ENCODE measurements around the gene MCM6.
A peak's percentile ranks its signal among the peaks of the same experiment; 100 is the strongest.

Gene MCM6

GRCh38 chr2:135874777-135875365 is 1.4 kb downstream of the MCM6 start:
- DNase-seq (ENCODE audit: low read depth): no peak
- no peak for TF ChIP-seq CTCF (IDR thresholded peaks at IDR 0.05; ENCODE audit: control insufficient read depth, insufficient read depth, low read depth, low read length, missing control alignments)
- H3K4me3 ChIP-seq (ENCODE audit: control insufficient read depth, low read depth, low read length): peak overlapping the region; percentile 76

- TF ChIP-seq CTCF (IDR thresholded peaks at IDR 0.05; ENCODE audit: control insufficient read depth, insufficient read depth, low read depth, low read length, missing control alignments): no peak
- no peak for DNase-seq (ENCODE audit: low read depth)
- no peak overlapping the region for H3K4me3 ChIP-seq (ENCODE audit: control insufficient read depth, low read depth, low read length)
These were observed 5.7 kb downstream of the MCM6 start for GRCh38 chr2:135870571-135870970.

GRCh38 chr2:135863233-135863632 is 13.0 kb downstream of the MCM6 start:
- no peak overlapping the region for H3K4me3 ChIP-seq (ENCODE audit: control insufficient read depth, low read depth, low read length)
- no peak for TF ChIP-seq CTCF (IDR thresholded peaks at IDR 0.05; ENCODE audit: control insufficient read depth, insufficient read depth, low read depth, low read length, missing control alignments)
- DNase-seq (ENCODE audit: low read depth): no peak

- H3K4me3 ChIP-seq (ENCODE audit: control insufficient read depth, low read depth, low read length): no peak overlapping the region
- DNase-seq (ENCODE audit: low read depth): no peak
- no peak for TF ChIP-seq CTCF (IDR thresholded peaks at IDR 0.05; ENCODE audit: control insufficient read depth, insufficient read depth, low read depth, low read length, missing control alignments)
These were observed 13.5 kb downstream of the MCM6 start for GRCh38 chr2:135862718-135863117.

GRCh38 chr2:135853401-135853800 is 22.8 kb downstream of the MCM6 start:
- no peak for TF ChIP-seq CTCF (IDR thresholded peaks at IDR 0.05; ENCODE audit: control insufficient read depth, insufficient read depth, low read depth, low read length, missing control alignments)
- H3K4me3 ChIP-seq (ENCODE audit: control insufficient read depth, low read depth, low read length): no peak overlapping the region
- no peak for DNase-seq (ENCODE audit: low read depth)

- H3K4me3 ChIP-seq (ENCODE audit: control insufficient read depth, low read depth, low read length): no peak overlapping the region
- no peak for TF ChIP-seq CTCF (IDR thresholded peaks at IDR 0.05; ENCODE audit: control insufficient read depth, insufficient read depth, low read depth, low read length, missing control alignments)
- no peak for DNase-seq (ENCODE audit: low read depth)
These were observed 24.4 kb downstream of the MCM6 start for GRCh38 chr2:135851858-135852257.

Measured in AG09309 (cell line).